HG03457 (cell line): Measurements from ENCODE around the gene ENTR1.

Experiments used
- ATAC-seq: cut with Tn5 transposase; IDR thresholded peaks from one replicate; pipeline ENCODE4 v1.9.1; 2021; ENCODE audit warnings: moderate number of reproducible peaks; ENCODE audit not compliant: unreplicated experiment

The ENTR1 gene, protein sequence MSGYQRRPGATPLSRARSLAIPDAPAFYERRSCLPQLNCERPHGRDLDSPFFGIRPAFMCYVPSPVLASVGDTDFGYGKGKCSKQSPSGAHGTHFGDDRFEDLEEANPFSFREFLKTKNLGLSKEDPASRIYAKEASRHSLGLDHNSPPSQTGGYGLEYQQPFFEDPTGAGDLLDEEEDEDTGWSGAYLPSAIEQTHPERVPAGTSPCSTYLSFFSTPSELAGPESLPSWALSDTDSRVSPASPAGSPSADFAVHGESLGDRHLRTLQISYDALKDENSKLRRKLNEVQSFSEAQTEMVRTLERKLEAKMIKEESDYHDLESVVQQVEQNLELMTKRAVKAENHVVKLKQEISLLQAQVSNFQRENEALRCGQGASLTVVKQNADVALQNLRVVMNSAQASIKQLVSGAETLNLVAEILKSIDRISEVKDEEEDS

DNA sequence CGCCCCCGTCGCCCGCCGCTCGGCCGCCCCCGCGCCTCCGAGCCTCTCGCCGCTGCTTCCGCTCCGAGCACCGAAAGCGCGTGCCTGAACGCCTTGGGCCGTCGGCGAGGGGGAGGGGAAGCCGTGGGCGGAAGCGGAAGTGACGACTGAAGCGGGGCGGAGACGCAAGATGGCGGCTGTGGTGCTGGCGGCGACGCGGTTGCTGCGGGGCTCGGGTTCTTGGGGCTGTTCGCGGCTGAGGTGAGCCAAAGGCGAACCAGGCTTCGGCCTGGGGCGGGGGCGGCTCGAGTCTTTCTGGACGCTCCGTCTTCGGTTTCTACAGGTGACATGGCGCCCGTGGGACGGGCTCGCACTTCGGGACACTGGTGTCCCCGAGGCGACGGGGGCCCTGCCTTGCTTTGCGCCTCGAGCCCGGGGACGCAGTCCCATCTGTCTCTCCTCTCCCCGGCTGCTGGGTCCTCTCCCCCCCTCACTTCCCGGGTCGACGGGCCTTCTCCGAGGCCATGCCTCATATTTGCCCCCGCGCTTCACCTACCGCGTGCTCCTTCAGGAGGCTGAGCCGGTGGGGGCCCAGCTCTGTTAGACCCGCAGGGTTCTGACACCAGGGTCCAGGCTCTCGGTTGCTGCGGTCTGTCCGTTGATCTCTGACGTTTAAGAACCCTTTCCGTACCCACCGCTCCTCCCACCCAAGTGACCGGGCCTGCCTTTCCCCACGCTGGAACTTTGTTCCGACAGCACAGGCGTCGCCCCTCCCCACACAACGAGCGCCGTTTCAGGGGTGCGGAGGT lies at the start of gene ENTR1, which contains the start of gene PMPCA:
Gene ENTR1, minus strand, starts transcription at position 115 of the 788 bp plus-strand sequence. CDS start 217 bp downstream, outside the sequence.
Gene PMPCA, plus strand, starts transcription at position 159 of the 788 bp plus-strand sequence. Its CDS starts 11 bp downstream, at position 170.
- peak; percentile 45 for ATAC-seq

DNA sequence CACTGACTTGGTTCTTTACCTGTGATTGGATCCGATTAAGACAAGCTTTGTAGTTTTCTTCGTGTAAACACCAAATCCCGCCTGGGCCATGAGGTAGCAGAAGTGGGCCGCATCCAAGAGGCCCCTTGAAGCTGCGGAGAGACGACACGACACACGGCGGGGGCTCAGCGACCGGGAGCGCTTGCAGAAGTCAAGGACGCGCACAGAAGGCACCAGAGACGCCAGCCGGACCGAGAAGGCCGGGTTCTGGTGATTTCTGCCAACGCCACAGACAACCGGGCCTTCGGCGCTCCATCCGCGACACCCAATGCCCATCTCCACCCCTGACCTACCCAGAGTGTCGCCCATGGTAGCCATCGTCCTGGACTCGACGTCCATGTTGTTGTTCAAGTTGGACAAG lies 49.0 kb upstream of the ENTR1 start:
- no peak for ATAC-seq

DNA sequence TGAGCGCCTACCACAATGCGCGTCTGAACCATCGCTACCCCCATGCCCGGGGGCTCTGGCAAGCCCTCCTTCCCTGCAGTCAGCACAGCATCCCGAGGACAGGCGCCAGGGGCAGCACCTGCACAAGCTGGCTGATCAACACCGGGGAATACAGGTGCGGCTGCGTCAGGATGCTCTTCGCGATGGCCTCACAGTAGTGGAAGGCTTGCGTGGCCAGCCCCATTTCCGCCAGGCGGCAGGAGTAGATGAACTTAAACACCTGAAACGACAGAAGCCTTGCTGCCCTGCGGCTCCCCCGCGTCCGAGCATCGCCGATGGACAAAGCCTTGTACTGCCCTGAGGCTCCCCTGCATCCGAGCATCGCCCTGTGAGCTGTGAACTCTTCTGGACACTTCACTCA lies 46.9 kb upstream of the ENTR1 start:
- ATAC-seq, result no peak

DNA sequence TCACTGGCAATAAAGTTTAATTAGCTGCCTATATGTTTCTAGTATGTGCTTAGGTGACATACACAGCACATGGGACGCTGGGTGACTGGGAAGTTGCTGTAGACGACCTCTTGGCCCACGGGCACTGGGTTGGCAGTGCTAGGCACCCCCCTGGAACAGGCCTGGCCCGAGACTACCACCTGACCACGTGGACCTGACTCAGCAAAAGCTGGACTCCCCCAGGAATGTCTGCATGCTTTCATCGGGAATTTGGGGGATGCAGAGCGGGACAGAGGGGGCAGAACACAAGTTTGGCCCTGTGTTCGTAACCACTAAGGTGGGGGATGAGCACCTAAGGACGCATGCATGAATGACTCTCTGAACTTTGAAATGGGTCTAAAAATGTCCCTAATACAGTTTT lies 45.8 kb upstream of the ENTR1 start:
- ATAC-seq, result no peak

DNA sequence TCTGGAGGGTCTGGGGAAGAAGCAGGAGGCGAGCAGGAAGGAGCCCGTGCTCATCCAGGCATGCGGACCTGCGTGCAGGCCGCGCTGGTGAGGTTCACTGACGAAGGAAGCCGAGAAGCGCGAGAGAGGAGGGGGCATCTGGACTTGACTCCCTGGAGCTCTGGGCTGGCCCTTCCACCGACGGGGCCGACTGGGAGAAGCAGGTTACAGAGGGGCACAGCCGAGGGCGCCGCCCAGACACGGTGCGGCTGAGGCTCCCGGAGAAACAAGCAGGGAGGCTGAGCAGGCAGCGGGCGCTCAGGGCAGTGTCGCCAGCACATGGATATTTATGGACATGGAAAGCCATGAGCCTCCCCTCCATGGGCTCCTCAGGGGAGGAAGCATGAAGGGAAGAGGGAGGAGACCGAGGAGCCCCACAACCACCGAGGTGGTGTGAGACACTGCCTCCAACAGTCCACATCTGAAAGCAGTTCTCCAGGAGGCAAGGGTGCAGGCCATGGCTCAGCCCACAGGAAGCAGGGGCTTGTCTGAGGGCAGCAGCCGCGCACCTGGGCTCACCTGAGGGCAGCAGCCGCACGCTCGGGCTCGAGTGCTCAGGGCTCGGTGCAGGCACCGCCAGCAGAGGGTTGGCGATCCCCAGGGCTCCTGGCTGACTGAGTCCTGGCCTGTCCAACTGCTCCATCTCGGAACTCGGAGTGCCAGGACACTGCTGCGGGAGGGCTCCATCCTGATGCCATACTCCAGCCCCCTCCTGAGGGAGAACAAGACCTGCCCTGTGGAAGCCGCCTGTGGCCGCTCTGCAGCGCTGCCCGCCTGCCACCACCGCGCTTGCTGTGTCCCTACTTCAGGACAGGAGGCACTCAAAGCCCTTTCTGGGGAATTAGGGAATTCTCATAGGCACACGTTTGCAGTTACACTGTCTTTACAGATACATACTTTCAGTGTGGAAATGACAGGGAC lies 44.9 kb upstream of the ENTR1 start:
- ATAC-seq, result no peak

DNA sequence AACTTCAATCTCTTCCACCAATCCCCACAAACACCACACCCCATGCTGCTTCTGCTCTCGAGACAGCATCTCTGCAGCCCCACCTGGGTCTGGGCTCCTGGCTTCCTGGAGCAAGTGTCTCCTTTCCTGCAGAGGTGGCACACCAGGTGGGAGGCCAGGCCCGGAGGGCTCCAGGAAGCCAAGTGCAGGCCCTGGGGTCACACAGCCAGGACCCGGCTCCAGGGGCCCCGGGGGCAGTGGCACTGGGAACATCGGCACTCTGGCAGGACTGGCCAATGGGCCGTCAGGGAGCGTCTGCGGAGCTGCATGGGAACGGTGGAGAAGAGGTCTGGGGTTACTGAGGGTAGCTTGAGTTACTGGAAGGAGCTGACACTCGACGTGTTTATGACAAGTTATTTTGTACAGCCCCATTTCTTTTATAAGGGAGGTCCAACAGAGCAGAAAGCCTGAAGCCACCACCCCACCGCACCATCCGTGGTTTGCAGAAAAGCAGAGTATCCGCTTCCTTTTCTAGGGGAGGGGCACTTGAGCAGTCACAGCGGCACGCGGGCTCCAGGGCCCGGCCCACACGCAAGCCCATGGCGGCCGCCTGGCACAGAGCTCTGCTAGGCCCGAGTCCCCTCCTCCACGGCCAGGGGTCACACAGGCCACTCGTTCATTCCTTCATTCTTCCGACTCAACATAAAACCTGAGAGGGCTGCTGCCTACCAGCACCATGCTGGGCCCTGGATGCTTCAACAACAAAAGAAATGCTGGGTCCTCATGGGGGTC lies 43.8 kb upstream of the ENTR1 start:
- ATAC-seq, result no peak

DNA sequence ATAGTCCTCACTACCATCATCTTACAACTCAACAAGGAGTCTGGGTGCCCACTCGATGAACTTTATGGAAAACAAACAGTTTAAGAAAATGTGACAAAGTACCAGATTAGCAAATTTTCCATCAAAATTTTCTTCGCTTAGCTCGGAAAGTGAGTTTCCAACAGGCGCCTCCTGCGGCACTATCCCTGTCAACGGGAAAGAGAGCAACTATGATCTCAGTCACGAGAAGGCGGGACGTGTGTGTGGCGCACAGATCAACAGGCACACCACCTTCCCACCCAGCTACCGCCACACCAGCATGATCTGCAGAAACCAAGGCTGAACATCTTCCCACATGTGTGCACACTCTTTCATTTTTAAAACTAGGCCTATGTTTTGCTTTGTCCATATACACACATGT lies 42.9 kb upstream of the ENTR1 start:
- ATAC-seq, result no peak

DNA sequence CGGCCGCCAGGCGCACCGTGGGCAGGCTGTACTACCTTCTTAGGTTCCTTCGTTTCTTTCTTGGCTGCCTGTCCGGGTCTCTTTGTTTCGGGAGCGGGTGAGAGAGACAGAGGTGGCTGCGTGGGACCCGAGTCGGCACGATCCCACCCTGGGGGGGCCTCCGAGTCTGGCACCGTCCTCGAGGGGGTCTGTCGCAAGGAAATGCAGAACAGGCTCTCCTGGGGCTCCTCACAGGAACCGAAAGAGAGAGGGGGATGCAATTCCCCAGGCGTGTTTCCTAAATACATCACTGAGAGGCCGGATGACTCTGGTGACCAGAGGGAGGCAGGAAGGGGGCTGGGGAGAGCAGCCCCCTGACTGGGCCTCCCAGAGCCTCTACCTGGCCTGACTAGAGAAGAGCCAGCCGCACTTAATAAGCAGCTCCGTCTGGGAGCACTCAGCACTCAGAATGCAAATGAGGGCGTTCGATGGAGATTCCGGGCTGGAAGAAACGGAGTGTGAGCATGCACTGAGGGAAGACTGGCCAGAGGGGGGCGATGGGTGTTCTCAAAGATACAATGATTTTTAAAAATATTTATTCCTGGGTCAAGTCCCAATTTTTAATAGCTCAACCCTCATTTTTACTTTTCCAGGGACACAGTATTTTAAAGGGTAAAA lies 40.9 kb upstream of the ENTR1 start:
- ATAC-seq, result no peak

DNA sequence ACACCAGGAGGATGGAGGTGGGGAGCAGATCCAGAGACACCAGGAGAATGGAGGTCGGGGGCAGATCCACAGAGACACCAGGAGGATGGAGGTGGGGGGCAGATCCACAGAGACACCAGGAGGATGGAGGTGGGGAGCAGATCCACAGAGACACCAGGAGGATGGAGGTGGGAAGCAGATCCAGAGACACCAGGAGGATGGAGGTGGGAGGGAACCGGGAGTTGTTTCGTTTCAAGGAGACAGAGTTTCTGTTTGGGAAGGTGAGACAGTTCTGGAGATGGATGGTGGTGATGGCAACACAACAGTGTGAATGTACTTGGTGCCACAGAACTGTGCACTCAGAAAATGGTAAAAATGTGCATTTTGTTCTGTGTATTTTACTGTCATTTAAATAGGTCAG lies 38.2 kb upstream of the ENTR1 start:
- no peak for ATAC-seq

DNA sequence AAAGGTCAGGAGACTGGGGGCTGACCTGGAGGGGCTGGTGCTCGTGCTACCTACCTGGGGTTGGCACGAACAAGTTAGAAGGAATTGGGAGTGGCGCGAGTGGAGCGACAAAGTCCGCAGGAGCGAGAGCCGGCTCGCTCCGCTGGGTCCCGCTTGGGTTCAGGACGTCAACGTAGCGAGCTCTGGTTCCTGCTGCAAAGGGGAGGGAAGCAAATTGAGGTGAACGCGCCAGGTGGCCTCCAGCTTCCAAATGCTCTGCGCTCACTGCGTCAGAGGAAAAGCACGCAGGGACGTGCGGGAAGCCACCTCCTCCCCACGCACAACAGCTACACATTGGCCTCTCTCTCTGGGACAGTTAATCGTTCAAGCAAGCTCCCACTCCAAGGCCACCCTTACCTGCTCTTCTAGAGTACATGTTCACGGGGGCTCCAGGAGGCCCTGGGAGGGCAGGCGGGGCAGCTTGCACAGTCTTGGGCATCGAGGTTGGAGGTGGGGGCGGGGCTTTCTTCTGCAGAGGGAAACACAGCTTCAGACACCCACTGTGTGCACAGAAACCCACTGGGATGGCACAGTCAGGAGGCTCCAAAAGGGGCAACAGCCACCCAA lies 36.9 kb upstream of the ENTR1 start:
- no peak for ATAC-seq

DNA sequence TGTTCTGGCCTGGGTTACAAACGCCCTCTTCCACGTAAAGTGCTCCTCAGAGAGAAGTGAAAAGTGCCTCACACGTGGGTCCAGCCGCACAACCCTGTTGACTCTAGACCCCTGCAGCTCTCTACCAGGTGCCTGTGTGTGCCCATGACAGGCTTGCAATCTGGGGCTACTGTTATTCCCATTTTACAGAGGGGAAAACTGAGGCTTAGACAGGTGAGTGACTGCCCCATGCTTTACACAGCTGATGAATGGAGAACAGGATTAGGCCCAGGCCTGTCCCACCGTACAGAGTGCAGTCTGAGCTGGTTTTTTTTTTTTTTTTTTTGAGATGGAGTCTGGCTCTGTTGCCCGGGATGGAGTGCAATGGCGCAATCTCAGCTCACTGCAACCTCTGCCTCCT lies 35.4 kb upstream of the ENTR1 start:
- no peak for ATAC-seq

DNA sequence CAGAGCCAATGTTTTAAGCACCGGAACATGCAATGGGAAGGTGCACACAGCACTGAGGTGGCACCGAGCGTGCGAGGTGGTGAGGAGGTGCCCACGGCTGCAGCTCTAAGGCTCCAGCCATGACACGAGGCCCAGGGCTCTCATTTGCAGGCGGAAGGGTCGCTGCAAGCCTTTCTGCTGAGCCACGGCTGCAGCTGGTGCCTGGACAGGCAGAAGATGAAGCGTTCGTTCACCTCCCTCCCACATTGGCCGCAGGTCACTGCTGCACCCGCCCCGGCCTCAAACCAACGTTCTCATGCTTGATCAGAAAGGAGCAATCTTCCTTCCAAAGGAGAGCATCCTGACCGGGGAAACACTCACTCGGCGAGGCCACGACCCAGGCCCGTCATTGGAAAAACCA lies 33.7 kb upstream of the ENTR1 start:
- no peak for ATAC-seq

DNA sequence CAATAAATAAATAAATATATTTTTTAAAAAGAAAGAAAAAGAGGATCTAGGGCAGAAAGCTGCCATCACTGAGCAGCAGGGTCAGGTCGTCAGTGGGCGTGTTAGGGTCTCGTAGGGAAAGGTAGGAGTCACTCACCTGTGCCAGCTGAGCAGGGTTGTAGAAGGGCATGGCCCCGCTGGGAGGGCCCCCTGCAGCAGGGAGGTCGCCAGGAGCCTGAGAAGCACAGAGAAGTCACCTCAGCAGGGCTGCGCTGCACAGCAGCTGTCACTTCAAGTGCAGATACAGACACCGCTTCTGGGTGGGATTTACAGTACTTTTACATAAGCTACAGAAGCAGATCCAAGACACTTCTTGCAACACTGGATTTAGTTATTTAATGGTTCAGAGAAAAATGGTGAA lies 33.3 kb upstream of the ENTR1 start:
- no peak for ATAC-seq

DNA sequence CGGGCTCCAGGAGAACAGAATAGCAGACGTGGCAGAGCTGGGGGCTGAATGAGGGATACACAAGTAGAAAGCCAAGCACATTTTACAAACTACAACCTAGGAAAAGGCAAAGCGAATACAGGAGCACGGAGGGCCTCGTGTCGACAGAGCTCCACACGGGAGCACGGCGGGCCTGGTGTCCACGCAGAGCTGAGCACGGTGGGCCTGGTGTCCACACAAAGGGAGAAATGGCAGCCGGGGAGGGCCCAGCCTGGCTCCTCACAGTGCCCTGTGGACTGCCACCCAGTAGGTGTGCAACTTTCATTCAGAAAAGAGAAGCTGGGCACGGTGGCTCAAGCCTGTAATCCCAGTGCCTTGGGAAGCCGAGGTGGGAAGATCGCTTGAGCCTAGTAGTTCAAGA lies 32.7 kb upstream of the ENTR1 start:
- ATAC-seq, result no peak

DNA sequence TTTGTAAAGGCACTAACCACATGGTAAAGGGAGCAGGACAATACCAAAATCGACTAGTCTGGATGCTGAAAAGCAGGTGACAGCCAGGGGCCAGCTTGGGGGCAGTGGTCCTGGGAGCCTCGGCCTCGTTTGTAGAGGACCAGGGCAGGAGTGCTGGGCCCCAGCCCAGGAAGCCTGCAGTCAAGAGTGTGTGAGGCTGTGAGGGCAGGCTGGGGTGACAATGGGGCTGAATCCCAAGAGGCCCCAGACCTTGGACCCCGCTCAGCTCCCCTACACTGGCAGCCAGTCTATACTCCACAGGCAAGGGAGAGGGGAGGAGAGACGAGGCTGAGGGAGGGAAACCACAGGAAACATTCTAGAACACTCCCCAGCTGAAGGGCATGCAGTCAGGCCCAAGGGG lies 31.9 kb upstream of the ENTR1 start:
- ATAC-seq, result no peak

DNA sequence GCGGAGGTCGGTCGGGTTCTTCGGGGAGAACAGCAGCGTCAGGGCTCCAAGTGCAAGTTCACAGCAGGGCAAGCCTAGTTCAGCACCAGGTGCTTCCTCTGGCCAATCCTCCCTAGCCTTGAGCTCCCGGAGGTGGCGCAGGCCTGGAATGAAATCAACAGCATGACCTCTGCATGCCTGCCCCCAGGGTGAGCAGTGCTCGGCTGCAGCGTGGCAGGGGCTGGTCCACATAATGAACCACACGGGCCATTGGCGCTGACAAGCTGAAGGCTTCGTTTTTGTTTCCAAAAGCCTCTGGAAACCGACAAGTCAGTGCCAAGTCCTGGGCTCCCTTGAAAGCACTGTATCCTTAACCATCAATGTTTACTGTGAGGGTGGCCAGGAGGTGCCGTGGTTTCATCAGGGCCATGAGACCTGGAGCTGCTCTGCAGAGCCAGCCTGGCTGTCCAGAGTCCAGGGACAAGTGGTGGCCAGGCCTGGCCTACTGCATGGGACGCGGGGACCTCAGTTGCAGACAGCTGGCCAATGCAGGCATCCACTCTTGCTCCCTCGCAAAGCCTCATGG lies 31.3 kb upstream of the ENTR1 start:
- ATAC-seq, result no peak

DNA sequence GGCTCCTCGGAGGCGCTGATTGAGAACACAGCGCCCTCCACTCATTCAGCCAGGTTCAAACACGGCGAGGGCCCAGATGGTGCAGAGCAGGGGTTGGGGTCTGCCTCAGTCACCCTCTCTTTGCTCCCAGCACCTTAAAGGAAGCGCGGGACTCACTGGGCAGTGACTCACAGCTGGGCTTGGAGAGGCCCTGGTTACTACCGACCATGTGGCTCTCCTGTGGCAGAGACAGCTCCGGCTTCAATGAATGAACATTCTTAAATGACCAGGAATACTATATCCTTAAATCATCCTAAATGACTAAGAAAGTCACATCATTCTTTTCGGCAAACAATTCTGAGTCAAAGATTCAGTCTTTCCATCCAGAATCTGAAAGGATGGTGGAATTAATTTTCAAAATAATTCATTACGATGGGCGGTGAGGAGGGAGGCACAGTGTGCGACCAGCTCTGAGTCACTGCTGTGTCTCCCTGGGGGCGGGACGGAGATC lies 30.8 kb upstream of the ENTR1 start:
- ATAC-seq, result no peak

DNA sequence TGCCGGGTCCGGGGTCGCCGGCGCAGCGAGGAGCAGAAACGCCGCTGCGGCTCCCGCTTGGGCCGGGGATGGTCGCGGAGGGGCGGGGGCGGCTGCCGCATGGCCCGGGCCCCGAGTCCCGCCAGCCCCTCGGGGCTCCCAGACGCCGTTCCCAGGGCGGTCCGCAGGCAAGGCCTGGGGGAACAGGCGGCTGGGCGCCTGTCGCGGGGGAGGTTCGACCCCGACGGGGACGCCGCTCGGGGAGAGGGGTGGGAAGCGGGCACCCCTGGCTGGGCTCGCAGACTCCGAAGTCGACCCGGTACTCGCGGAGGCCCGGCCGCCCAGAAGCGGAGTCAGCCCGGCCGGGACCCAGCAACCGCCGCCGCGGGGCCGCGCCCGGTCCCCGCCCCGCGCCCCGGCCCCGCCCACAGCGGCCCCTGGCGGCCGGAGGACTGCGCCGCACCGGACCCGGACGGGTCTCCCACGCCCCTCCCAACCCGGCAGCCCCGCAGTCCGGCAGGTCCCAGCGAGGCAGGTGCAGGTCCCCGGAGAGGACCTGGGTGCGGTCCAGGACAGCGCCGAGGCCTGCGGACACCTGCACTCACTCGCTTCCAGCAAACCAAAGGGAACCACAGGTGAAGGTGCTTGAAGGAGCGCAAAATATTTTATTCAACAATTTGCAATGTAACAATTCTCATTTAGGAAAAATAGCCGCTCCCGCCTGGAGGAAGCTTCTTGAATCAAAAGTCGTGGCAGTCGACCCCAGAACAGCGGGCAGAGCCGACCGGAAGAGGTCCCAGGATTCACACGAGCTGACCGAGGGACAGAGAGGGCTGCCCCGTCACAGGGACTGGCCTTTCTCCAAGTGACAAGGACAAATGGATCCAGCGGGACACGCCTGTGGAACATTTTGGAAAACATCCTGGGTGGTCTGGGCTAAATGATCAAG lies 29.3 kb upstream of the ENTR1 start, which contains the start of gene INPP5E:
Gene INPP5E, minus strand, starts transcription at position 365 of the 928 bp plus-strand sequence. CDS start 426 bp downstream, outside the sequence.
- peak; percentile 37 for ATAC-seq
